Peyer's patch (tissue), 4 donors: ENCODE measurements around the gene CCDC107.

Experiments
- POLR2A ChIP-seq, 2 donors: fragments of 450-650 bp; IDR thresholded peaks; one replicate each; pipeline ENCODE4 v1.5.1; 2017; ENCODE audit warnings: antibody characterized with exemption in 2 of 2, mild to moderate bottlenecking in 2 of 2, moderate library complexity in 2 of 2
- TF ChIP-seq, protein P1 (sequence below), 6 experiments: fragments of 450-650 bp in 4 of 6; fragments of 200-600 bp in 2 of 6; sonication (generic) in 1 of 6; IDR thresholded peaks; one replicate each; pipeline ENCODE4 v1.5.1; 2017 to 2019; ENCODE audit warnings: antibody characterized with exemption in 6 of 6, mild to moderate bottlenecking in 3 of 6, moderate library complexity in 1 of 6

DNA sequence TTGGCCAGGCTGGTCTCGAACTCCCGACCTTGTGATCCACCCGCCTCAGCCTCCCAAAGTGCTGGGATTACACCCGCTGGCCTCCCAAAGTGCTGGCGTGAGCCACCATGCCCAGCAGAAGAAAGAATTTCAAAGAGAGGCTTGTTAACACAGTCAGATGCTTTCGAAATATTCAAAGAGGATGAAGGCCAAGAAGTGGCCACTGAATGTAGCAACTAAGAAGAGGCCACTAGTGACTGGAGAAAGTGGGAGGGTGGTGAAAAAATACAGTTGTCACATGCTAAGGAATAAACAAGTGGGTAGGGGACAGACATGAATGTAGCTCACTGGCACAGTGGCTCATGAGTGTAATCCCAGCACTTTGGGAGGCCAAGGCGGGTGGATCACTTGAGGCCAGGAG is 44.6 kb downstream of the CCDC107 start:
- TF ChIP-seq, protein P1, sequence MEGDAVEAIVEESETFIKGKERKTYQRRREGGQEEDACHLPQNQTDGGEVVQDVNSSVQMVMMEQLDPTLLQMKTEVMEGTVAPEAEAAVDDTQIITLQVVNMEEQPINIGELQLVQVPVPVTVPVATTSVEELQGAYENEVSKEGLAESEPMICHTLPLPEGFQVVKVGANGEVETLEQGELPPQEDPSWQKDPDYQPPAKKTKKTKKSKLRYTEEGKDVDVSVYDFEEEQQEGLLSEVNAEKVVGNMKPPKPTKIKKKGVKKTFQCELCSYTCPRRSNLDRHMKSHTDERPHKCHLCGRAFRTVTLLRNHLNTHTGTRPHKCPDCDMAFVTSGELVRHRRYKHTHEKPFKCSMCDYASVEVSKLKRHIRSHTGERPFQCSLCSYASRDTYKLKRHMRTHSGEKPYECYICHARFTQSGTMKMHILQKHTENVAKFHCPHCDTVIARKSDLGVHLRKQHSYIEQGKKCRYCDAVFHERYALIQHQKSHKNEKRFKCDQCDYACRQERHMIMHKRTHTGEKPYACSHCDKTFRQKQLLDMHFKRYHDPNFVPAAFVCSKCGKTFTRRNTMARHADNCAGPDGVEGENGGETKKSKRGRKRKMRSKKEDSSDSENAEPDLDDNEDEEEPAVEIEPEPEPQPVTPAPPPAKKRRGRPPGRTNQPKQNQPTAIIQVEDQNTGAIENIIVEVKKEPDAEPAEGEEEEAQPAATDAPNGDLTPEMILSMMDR (IDR thresholded peaks at IDR 0.05) = no peak
- TF ChIP-seq POLR2A (IDR thresholded peaks at IDR 0.05) = no peak
